B cell (primary cell): ENCODE data around the gene IL17F. TPM values are rescaled to one million over a fixed set of nuclear protein-coding genes. Genes with fewer than 3 reads are reported as not detected.

ENCODE experiments used
- ATAC-seq: fragments of 200-7000 bp; cut with Tn5 transposase; one replicate; pipeline ENCODE4 v1.10.0; 2021; ENCODE audit warnings: low read depth, mild to moderate bottlenecking, moderate number of reproducible peaks, moderate library complexity
- CTCF ChIA-PET: fragments of 350-600 bp; sonication (Branson Sonifier 250); formaldehyde crosslinking; loops from one replicate; lab custom pipeline; 2021; ENCODE audit warnings: antibody characterized with exemption, inconsistent platforms; lab: Charles Lee
- POLR2A ChIA-PET: fragments of 350-600 bp; sonication (Branson Sonifier 250); formaldehyde crosslinking; loops from one replicate; lab custom pipeline; 2021; ENCODE audit warnings: antibody characterized with exemption; lab: Charles Lee
- DNase-seq: peaks from one replicate; pipeline ENCODE4 v3.0.0; 2013
- H2AFZ ChIP-seq: 2 replicates; pipeline ENCODE4 v1.6.1; 2012; ENCODE audit warnings: mild to moderate bottlenecking, low read depth, low read length; ENCODE audit not compliant: insufficient read depth, poor library complexity, severe bottlenecking
- H3K27ac ChIP-seq, 2 donors: 1 replicate in 1 of 2; 2 replicates in 1 of 2; pipeline ENCODE4 v1.5.1; 2012 to 2013; ENCODE audit warnings: low read length in 2 of 2, mild to moderate bottlenecking in 2 of 2, moderate library complexity in 1 of 2
- H3K27me3 ChIP-seq, 4 experiments: fragments of 200-600 bp in 1 of 4; sonication (generic) in 1 of 4; replicated peaks in 1 of 4; 1 replicate in 2 of 4; 2 replicates in 2 of 4; pipeline versions ENCODE4 v1.6.1 to v1.7.0; 2013 to 2016; ENCODE audit warnings: low read length in 3 of 4, mild to moderate bottlenecking in 2 of 4, mixed read lengths in 1 of 4, moderate library complexity in 1 of 4; ENCODE audit not compliant: insufficient read depth in 4 of 4, control insufficient read depth in 3 of 4; ENCODE audit errors: control extremely low read depth in 1 of 4
- H3K36me3 ChIP-seq, 2 experiments: replicated peaks in 1 of 2; 1 replicate in 1 of 2; 2 replicates in 1 of 2; pipeline versions ENCODE4 v1.6.1 to v1.7.1; 2013; ENCODE audit warnings: low read length in 1 of 2; ENCODE audit not compliant: insufficient read depth in 2 of 2, control insufficient read depth in 1 of 2; ENCODE audit errors: control extremely low read depth in 1 of 2, extremely low read depth in 1 of 2
- H3K4me1 ChIP-seq, 2 donors: fragments of 200-600 bp in 1 of 2; sonication (generic) in 1 of 2; 1 replicate in 1 of 2; 2 replicates in 1 of 2; pipeline versions ENCODE4 v1.5.1 to v1.6.1; 2013 to 2017; ENCODE audit warnings: low read length in 2 of 2; ENCODE audit not compliant: control insufficient read depth in 2 of 2, insufficient read depth in 2 of 2
- H3K4me2 ChIP-seq: replicated peaks from 2 replicates; pipeline ENCODE3; 2012; ENCODE audit warnings: mild to moderate bottlenecking, low read depth, low read length; ENCODE audit not compliant: poor library complexity, severe bottlenecking
- H3K4me3 ChIP-seq, 5 experiments: fragments of 200-600 bp in 1 of 5; sonication (generic) in 1 of 5; 1 replicate in 3 of 5; 2 replicates in 2 of 5; pipeline versions ENCODE4 v1.5.1 to v1.7.0; 2011 to 2016; ENCODE audit warnings: low read length in 4 of 5, mild to moderate bottlenecking in 4 of 5, low read depth in 2 of 5, control low read depth in 1 of 5, moderate library complexity in 1 of 5; ENCODE audit not compliant: insufficient read depth in 1 of 5; ENCODE audit errors: control extremely low read depth in 1 of 5, extremely low read depth in 1 of 5
- H3K79me2 ChIP-seq: fragments of 200-600 bp; sonication (generic); one replicate; pipeline ENCODE4 v1.6.0; 2016; ENCODE audit warnings: low read length; ENCODE audit not compliant: control insufficient read depth, insufficient read depth
- H3K9ac ChIP-seq: fragments of 200-600 bp; sonication (generic); 2 replicates; pipeline ENCODE4 v1.6.1; 2017; ENCODE audit warnings: mild to moderate bottlenecking, low read length, moderate library complexity
- H3K9me3 ChIP-seq, 3 donors: one replicate each; pipeline versions ENCODE4 v1.6.1 to v1.7.1; 2013; ENCODE audit warnings: low read length in 2 of 3; ENCODE audit not compliant: control insufficient read depth in 2 of 3, insufficient read depth in 1 of 3; ENCODE audit errors: control extremely low read depth in 1 of 3
- H4K20me1 ChIP-seq: 2 replicates; pipeline ENCODE4 v1.6.0; 2012; ENCODE audit warnings: mild to moderate bottlenecking, low read length; ENCODE audit not compliant: insufficient read depth, control insufficient read depth, poor library complexity, severe bottlenecking
- H3K27ac Mint-ChIP-seq: one replicate; pipeline ENCODE4 v1.8.0; 2021; ENCODE audit warnings: mixed read lengths
- H3K27me3 Mint-ChIP-seq: one replicate; pipeline ENCODE4 v1.8.0; 2021; ENCODE audit warnings: mixed read lengths
- H3K4me1 Mint-ChIP-seq: one replicate; pipeline ENCODE4 v1.8.0; 2021; ENCODE audit warnings: mixed read lengths
- H3K4me3 Mint-ChIP-seq: one replicate; pipeline ENCODE4 v1.8.0; 2021; ENCODE audit warnings: mixed read lengths
- H3K9me3 Mint-ChIP-seq: one replicate; pipeline ENCODE4 v1.8.0; 2022; ENCODE audit warnings: mixed read lengths; ENCODE audit not compliant: insufficient read depth
- EZH2 ChIP-seq: IDR thresholded peaks from 2 replicates; pipeline ENCODE4 v1.6.1; 2012; ENCODE audit warnings: borderline replicate concordance, low read depth, mild to moderate bottlenecking, moderate library complexity, low read length; ENCODE audit not compliant: insufficient read depth, poor library complexity, severe bottlenecking
- WGBS: methylation state at CpG from one replicate; pipeline ENCODE4 v1.1.5; 2013; ENCODE audit warnings: missing lambda C conversion rate; ENCODE audit not compliant: insufficient coverage; 5-methylcytosine and 5-hydroxymethylcytosine counted together
- intact Hi-C: fragments of 100-400 bp; cut with micrococcal nuclease; formaldehyde crosslinking; loops from one replicate; pipeline ENCODE4 v1.10.0; 2022
- polyA plus RNA-seq: library from polyadenylated mRNA; depleted of rRNA; stranded (reverse); fragments of >200 nt; gene quantifications from 2 replicates; pipeline ENCODE4 v1.2.3, GENCODE V29; 2012
- total RNA-seq, 2 donors: library from RNA; stranded (reverse); fragments of 120-200 nt in 1 of 2; gene quantifications; 1 replicate in 1 of 2; 2 replicates in 1 of 2; pipeline versions ENCODE4 v1.2.3 to v1.2.4, GENCODE V29; 2013 to 2022
- TF ChIP-seq, protein P1 (sequence below): fragments of 200-600 bp; IDR thresholded peaks from one replicate; pipeline ENCODE4 v1.8.0; 2022; ENCODE audit warnings: antibody characterized with exemption, mild to moderate bottlenecking

The IL17F gene
- total and polyA plus RNA-seq, 2 donors (not counting 1 experiment from before 2014, with no cell fraction given) = not detected

DNA sequence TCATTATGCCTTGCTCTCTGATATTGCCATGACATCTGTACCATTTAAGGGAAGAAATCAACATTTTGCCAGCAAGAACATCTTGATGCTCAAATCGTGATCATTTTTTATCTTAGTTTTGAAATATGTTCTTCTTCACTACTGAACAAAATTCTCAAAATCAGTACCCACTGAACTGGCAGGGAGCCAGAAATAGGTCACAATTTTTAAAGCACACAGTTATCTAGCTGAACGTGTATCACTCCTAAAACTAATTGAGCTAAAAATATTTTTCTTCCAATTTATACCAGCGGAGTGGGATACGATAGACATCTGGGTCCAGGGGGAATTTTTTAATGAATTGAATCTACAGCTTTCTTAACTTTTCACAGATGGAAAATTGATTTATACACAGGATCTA, 11.3 kb downstream of the IL17F start:
- no peak overlapping the region for H3K4me3 ChIP-seq
- H3K9me3 ChIP-seq = no peaks in the 10 kb centered on the region
- POLR2A ChIA-PET = no interaction called here
- H3K27me3 ChIP-seq = peaks cover 0 to 4% (median 1%) of the 10 kb centered on the region in 4 experiments
- H3K4me2 ChIP-seq = no peak overlapping the region
- no peak overlapping the region for H3K9ac ChIP-seq
- H3K4me1 Mint-ChIP-seq = no peaks in the 10 kb centered on the region
- CTCF ChIA-PET = no interaction called here
- TF ChIP-seq, protein P1, sequence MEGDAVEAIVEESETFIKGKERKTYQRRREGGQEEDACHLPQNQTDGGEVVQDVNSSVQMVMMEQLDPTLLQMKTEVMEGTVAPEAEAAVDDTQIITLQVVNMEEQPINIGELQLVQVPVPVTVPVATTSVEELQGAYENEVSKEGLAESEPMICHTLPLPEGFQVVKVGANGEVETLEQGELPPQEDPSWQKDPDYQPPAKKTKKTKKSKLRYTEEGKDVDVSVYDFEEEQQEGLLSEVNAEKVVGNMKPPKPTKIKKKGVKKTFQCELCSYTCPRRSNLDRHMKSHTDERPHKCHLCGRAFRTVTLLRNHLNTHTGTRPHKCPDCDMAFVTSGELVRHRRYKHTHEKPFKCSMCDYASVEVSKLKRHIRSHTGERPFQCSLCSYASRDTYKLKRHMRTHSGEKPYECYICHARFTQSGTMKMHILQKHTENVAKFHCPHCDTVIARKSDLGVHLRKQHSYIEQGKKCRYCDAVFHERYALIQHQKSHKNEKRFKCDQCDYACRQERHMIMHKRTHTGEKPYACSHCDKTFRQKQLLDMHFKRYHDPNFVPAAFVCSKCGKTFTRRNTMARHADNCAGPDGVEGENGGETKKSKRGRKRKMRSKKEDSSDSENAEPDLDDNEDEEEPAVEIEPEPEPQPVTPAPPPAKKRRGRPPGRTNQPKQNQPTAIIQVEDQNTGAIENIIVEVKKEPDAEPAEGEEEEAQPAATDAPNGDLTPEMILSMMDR = no peak
- intact Hi-C loops = no loop called here
- H3K9me3 Mint-ChIP-seq = no peaks in the 10 kb centered on the region
- peaks cover 8% of the 10 kb centered on the region for H3K27me3 Mint-ChIP-seq
- no peaks in the 10 kb centered on the region for H3K4me1 ChIP-seq
- no peaks in the 10 kb centered on the region for H3K79me2 ChIP-seq
- H2AFZ ChIP-seq = no peak overlapping the region
- 100% methylated on average over 1 of the region's 4 CpGs for WGBS
- H3K36me3 ChIP-seq = no peaks in the 10 kb centered on the region
- ATAC-seq = no peak
- no peaks in the 10 kb centered on the region for H4K20me1 ChIP-seq
- H3K27ac ChIP-seq = no peak overlapping the region
- H3K27ac Mint-ChIP-seq = no peak overlapping the region
- no peak for DNase-seq
- H3K4me3 Mint-ChIP-seq = no peak overlapping the region

DNA sequence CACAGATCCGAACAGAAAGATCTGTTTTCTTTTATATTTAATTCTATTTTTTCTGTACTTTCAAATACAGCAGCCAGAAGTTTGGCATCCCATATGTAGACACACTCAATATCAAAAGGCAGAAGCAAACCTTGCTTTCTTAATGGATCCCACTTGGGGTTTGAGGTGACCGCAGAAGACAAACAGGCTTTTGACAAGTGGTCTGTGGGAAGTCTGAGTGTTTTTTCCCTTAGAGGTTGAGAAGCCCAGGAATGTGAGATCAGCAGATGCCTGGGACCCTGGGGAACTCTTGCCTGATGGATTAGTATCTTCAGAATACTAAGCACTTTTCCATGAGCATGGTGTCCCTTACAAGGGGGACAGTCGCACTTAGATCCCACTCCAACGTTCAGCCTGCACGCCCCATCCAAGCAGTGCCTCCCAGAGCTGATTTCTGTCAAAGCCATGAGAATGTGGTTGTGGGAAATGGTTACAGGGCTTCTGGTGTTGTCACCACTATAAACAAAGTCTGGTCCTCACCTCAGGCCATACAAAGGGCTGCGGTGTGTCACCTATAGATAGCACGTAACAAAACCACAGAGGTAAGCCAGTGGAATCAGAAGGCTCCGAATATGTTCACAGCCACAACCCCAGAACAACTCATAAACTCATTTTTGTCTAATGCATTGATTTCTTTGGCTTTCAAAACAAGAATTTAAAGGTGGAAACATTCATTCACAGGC, 12.7 kb downstream of the IL17F start:
- WGBS = 94% methylated on average over 3 of the region's 8 CpGs
- ChIA-PET POLR2A (no interaction called here), CTCF (no interaction called here)
- Mint-ChIP-seq H3K9me3 (no peaks in the 10 kb centered on the region), H3K4me3 (no peak overlapping the region), H3K4me1 (no peaks in the 10 kb centered on the region), H3K27me3 (peaks cover 3% of the 10 kb centered on the region), H3K27ac (no peak overlapping the region)
- Histone ChIP-seq H4K20me1 (no peaks in the 10 kb centered on the region), H3K4me3 (no peak overlapping the region), H3K79me2 (no peaks in the 10 kb centered on the region), H3K9ac (no peak overlapping the region), H2AFZ (no peak overlapping the region), H3K27ac (no peak overlapping the region), H3K27me3 (peaks cover 0 to 4% (median 0%) of the 10 kb centered on the region in 4 experiments), H3K4me2 (no peak overlapping the region), H3K9me3 (no peaks in the 10 kb centered on the region), H3K4me1 (no peaks in the 10 kb centered on the region), H3K36me3 (no peaks in the 10 kb centered on the region)
- ATAC-seq = no peak
- no peak for DNase-seq
- intact Hi-C loops = no loop called here
- TF ChIP-seq EZH2 = no peak
- TF ChIP-seq, protein P1 = no peak
